ENCODE data around the gene MATCAP1. TPM values are rescaled to one million over a fixed set of nuclear protein-coding genes. Genes with fewer than 3 reads are reported as not detected.

The MATCAP1 gene
- total RNA-seq, 4 donors from 2014 or later, result 6.7 to 37.4 (median 19.2) TPM

GRCh38 chr16:67151431-67152097 lies 32.2 kb downstream of the MATCAP1 start:
- ATAC-seq, result no peak
- 0 to 32% methylated on average over 1 to 6 of the region's 8 CpGs for WGBS, 2 donors (ENCODE audit: low coverage in 1 of 2)
- Histone ChIP-seq H3K4me1 (peaks cover 0 to 50% (median 22%) of the 10 kb centered on the region in 3 donors), H3K27me3 (no peaks in the 10 kb centered on the region), H3K36me3 (peaks cover 0 to 31% of the 10 kb centered on the region in 2 donors), H3K4me3 (peak overlapping the region in 1 of 2 donors; percentile 80), H3K27ac (peak overlapping the region in 3 of 4 donors; percentile 92 to 95 (median 93)), H3K9me3 (no peaks in the 10 kb centered on the region)
- peak in 1 of 4 experiments; percentile 1 for TF ChIP-seq CTCF (IDR thresholded peaks at IDR 0.05)
- TF ChIP-seq POLR2A (IDR thresholded peaks at IDR 0.05), result no peak
- no peak for TF ChIP-seq POLR2AphosphoS5 (IDR thresholded peaks at IDR 0.05)
- TF ChIP-seq EP300 (IDR thresholded peaks at IDR 0.05), result no peak

- H3K27ac ChIP-seq, result peak within 1 kb of the TSS; percentile 72 to 95 (median 92)
- TF ChIP-seq EP300 (IDR thresholded peaks at IDR 0.05) (no peak), CTCF (IDR thresholded peaks at IDR 0.05) (peak in 1 of 4 experiments; percentile 8), POLR2AphosphoS5 (IDR thresholded peaks at IDR 0.05) (peak; percentile 27), POLR2A (IDR thresholded peaks at IDR 0.05) (no peak)
- peak within 1 kb of the TSS; percentile 43 to 80 for H3K4me3 ChIP-seq
- H3K4me1 ChIP-seq, result peaks cover 0 to 49% (median 22%) of the 10 kb centered on the region in 3 donors
- H3K36me3 ChIP-seq, result peaks cover 0 to 37% of the 10 kb centered on the region in 2 donors
- no peaks in the 10 kb centered on the region for H3K9me3 ChIP-seq
- WGBS, 2 donors (ENCODE audit: low coverage in 1 of 2), result 2% methylated on average over 9 of the region's 34 CpGs; no CpG with 5 or more reads in 1 of the 2 donors
- peak; percentile 84 for ATAC-seq
- H3K27me3 ChIP-seq, result no peaks in the 10 kb centered on the region
These were observed 32.8 kb downstream of the MATCAP1 start, which contains the start of gene B3GNT9 for GRCh38 chr16:67150833-67151396. Gene B3GNT9, minus strand, starts transcription at chr16:67150998. Its CDS starts 513 bp downstream, at chr16:67150485.

- Histone ChIP-seq H3K36me3 (peaks cover 0 to 44% of the 10 kb centered on the region in 2 donors), H3K4me1 (peaks cover 0 to 42% (median 16%) of the 10 kb centered on the region in 3 donors), H3K9me3 (no peaks in the 10 kb centered on the region), H3K27ac (peak overlapping the region; percentile 72 to 95 (median 92)), H3K27me3 (no peaks in the 10 kb centered on the region), H3K4me3 (peak overlapping the region; percentile 43 to 80)
- no CpG with 5 or more reads among the region's 94 CpGs for WGBS, 2 donors (ENCODE audit: low coverage in 1 of 2)
- peak; percentile 39 for ATAC-seq
- no peak for TF ChIP-seq EP300 (IDR thresholded peaks at IDR 0.05)
- TF ChIP-seq POLR2A (IDR thresholded peaks at IDR 0.05), result no peak
- peak in 1 of 4 experiments; percentile 16 for TF ChIP-seq CTCF (IDR thresholded peaks at IDR 0.05)
- TF ChIP-seq POLR2AphosphoS5 (IDR thresholded peaks at IDR 0.05), result peak; percentile 24
These were observed 33.5 kb downstream of the MATCAP1 start for GRCh38 chr16:67150047-67150832.

- H3K4me1 ChIP-seq, result peaks cover 0 to 34% (median 10%) of the 10 kb centered on the region in 3 donors
- 69 to 80% methylated on average over 3 to 15 of the region's 77 CpGs for WGBS, 2 donors (ENCODE audit: low coverage in 1 of 2)
- H3K36me3 ChIP-seq, result peaks cover 0 to 52% of the 10 kb centered on the region in 2 donors
- no peak for TF ChIP-seq POLR2A (IDR thresholded peaks at IDR 0.05)
- no peak for TF ChIP-seq EP300 (IDR thresholded peaks at IDR 0.05)
- TF ChIP-seq POLR2AphosphoS5 (IDR thresholded peaks at IDR 0.05), result no peak
- no peak for TF ChIP-seq CTCF (IDR thresholded peaks at IDR 0.05)
- peak overlapping the region in 3 of 4 donors; percentile 92 to 95 (median 93) for H3K27ac ChIP-seq
- H3K4me3 ChIP-seq, result peak overlapping the region in 1 of 2 donors; percentile 80
- no peaks in the 10 kb centered on the region for H3K27me3 ChIP-seq
- no peaks in the 10 kb centered on the region for H3K9me3 ChIP-seq
- ATAC-seq, result no peak
These were observed 34.3 kb downstream of the MATCAP1 start for GRCh38 chr16:67149276-67150046.
